ENCODE measurements around the gene KCNK5. TPM values are rescaled to one million over a fixed set of nuclear protein-coding genes. Genes with fewer than 3 reads are reported as not detected.
A peak's percentile ranks its signal among the peaks of the same experiment; 100 is the strongest.

Gene KCNK5
- total RNA-seq, 1 donor from 2014 or later: 2.6 TPM

GRCh38 chr6:39221779-39222641 is 7.3 kb downstream of the KCNK5 start:
- no peak for TF ChIP-seq CTCF (IDR thresholded peaks at IDR 0.05)
- H3K4me3 ChIP-seq: no peak overlapping the region
- intact Hi-C loops (cut with DNase I): no loop called here
- H3K27ac ChIP-seq: no peak overlapping the region
- no peaks in the 10 kb centered on the region for H3K36me3 ChIP-seq
- H3K27me3 ChIP-seq: no peaks in the 10 kb centered on the region
- no peak for DNase-seq (ENCODE audit: low spot score in 2 of 2)
- H3K4me1 ChIP-seq: no peaks in the 10 kb centered on the region
- H3K9me3 ChIP-seq: no peaks in the 10 kb centered on the region

- no peak overlapping the region for H3K27ac ChIP-seq
- no peaks in the 10 kb centered on the region for H3K27me3 ChIP-seq
- no peaks in the 10 kb centered on the region for H3K36me3 ChIP-seq
- no peak overlapping the region for H3K4me3 ChIP-seq
- H3K4me1 ChIP-seq: no peaks in the 10 kb centered on the region
- DNase-seq (ENCODE audit: low spot score in 2 of 2): no peak
- no peak for TF ChIP-seq CTCF (IDR thresholded peaks at IDR 0.05)
- H3K9me3 ChIP-seq: no peaks in the 10 kb centered on the region
- intact Hi-C loops (cut with DNase I): no loop called here
These were observed 8.2 kb downstream of the KCNK5 start for GRCh38 chr6:39221115-39221514.

GRCh38 chr6:39218868-39219567 is 10.3 kb downstream of the KCNK5 start:
- intact Hi-C loops (cut with DNase I): no loop called here
- Histone ChIP-seq H3K4me1 (peaks cover 0 to 6% of the 10 kb centered on the region in 2 donors), H3K4me3 (no peak overlapping the region), H3K27me3 (no peaks in the 10 kb centered on the region), H3K36me3 (no peaks in the 10 kb centered on the region), H3K27ac (no peak overlapping the region), H3K9me3 (no peaks in the 10 kb centered on the region)
- no peak for TF ChIP-seq CTCF (IDR thresholded peaks at IDR 0.05)
- DNase-seq (ENCODE audit: low spot score in 2 of 2): no peak

GRCh38 chr6:39217177-39217864 is 12.0 kb downstream of the KCNK5 start:
- Histone ChIP-seq H3K4me1 (peaks cover 0 to 6% of the 10 kb centered on the region in 2 donors), H3K27ac (peak overlapping the region in 1 of 2 donors; percentile 55), H3K27me3 (no peaks in the 10 kb centered on the region), H3K36me3 (no peaks in the 10 kb centered on the region), H3K9me3 (no peaks in the 10 kb centered on the region), H3K4me3 (no peak overlapping the region)
- intact Hi-C loops (cut with DNase I): no loop called here
- no peak for DNase-seq (ENCODE audit: low spot score in 2 of 2)
- no peak for TF ChIP-seq CTCF (IDR thresholded peaks at IDR 0.05)

GRCh38 chr6:39215640-39216158 is 13.6 kb downstream of the KCNK5 start:
- no peak for TF ChIP-seq CTCF (IDR thresholded peaks at IDR 0.05)
- H3K4me3 ChIP-seq: no peak overlapping the region
- H3K9me3 ChIP-seq: no peaks in the 10 kb centered on the region
- DNase-seq (ENCODE audit: low spot score in 2 of 2): no peak
- H3K27ac ChIP-seq: no peak overlapping the region
- H3K4me1 ChIP-seq: peaks cover 0 to 6% of the 10 kb centered on the region in 2 donors
- intact Hi-C loops (cut with DNase I): no loop called here
- no peaks in the 10 kb centered on the region for H3K36me3 ChIP-seq
- no peaks in the 10 kb centered on the region for H3K27me3 ChIP-seq
